ENCODE results near the gene TRABD. TPM values are rescaled to one million over a fixed set of nuclear protein-coding genes. Genes with fewer than 3 reads are reported as not detected.

TRABD gene
- 15.3 and 20.3 TPM in 2 replicates for total RNA-seq

GRCh38 chr22:50185375-50186087 lies at the start of gene TRABD:
TSS of gene TRABD (plus strand) at chr22:50185913. CDS start at chr22:50193061, 7,148 bp downstream.

GRCh38 chr22:50170453-50171318 lies 15.0 kb upstream of the TRABD start, which contains the start of gene PANX2:
TSS of gene PANX2 (plus strand) at chr22:50170731. CDS start at chr22:50170731, 0 bp downstream.

GRCh38 chr22:50200461-50201190 lies 14.9 kb downstream of the TRABD start, which contains the start of gene SELENOO:
TSS of gene SELENOO (plus strand) at chr22:50201011. CDS start at chr22:50201037, 26 bp downstream.

GRCh38 chr22:50244420-50245213 lies 58.9 kb downstream of the TRABD start, which contains the start of gene TUBGCP6:
TSS of gene TUBGCP6 (minus strand) at chr22:50245023. CDS start at chr22:50244459, 564 bp downstream.

Other genes starting within 250 kb of the TRABD start
- 18.0 and 24.2 TPM in 2 replicates for gene PIM3, start 225.1 kb upstream of the TRABD start, total RNA-seq
- not detected in 2 replicates for gene IL17REL, start 173.1 kb upstream of the TRABD start, total RNA-seq
- not detected in 2 replicates for gene TTLL8, start 127.6 kb upstream of the TRABD start, total RNA-seq
- not detected in 2 replicates for gene MLC1, start 100.5 kb upstream of the TRABD start, total RNA-seq
- gene MOV10L1, start 95.9 kb upstream of the TRABD start, total RNA-seq: 1.1 and 1.5 TPM in 2 replicates
- 0.16 and 0.52 TPM in 2 replicates for gene PANX2, start 15.2 kb upstream of the TRABD start, total RNA-seq
- gene SELENOO, start 15.1 kb downstream of the TRABD start, total RNA-seq: 18.0 and 23.0 TPM in 2 replicates
- gene TUBGCP6, start 59.1 kb downstream of the TRABD start, total RNA-seq: 24.7 and 29.6 TPM in 2 replicates
- 25.7 and 37.8 TPM in 2 replicates for gene HDAC10, start 65.4 kb downstream of the TRABD start, total RNA-seq
- 26.0 and 26.6 TPM in 2 replicates for gene MAPK12, start 75.8 kb downstream of the TRABD start, total RNA-seq
- gene MAPK11, start 84.5 kb downstream of the TRABD start, total RNA-seq: 9.9 and 11.1 TPM in 2 replicates
- 127 and 183 TPM in 2 replicates for gene PLXNB2, start 121.7 kb downstream of the TRABD start, total RNA-seq
- gene DENND6B, start 141.1 kb downstream of the TRABD start, total RNA-seq: 1.8 and 2.4 TPM in 2 replicates
- gene PPP6R2, start 157.4 kb downstream of the TRABD start, total RNA-seq: 44.6 and 45.2 TPM in 2 replicates